WTC11 (cell line): ENCODE results near the gene RAB3GAP1. TPM values are rescaled to one million over a fixed set of nuclear protein-coding genes. Genes with fewer than 3 reads are reported as not detected.

Source experiments
- ATAC-seq: fragments of 200-7000 bp; cut with Tn5 transposase; 2 replicates; pipeline ENCODE4 v1.10.0; 2021; ENCODE audit warnings: mild to moderate bottlenecking, moderate library complexity
- CTCF ChIA-PET: fragments of 300-600 bp; sonication (Branson Sonifier 250); formaldehyde crosslinking; loops from one replicate; lab custom pipeline; 2021; ENCODE audit warnings: antibody characterized with exemption; lab: Charles Lee
- POLR2A ChIA-PET: fragments of 350-600 bp; sonication (Branson Sonifier 250); formaldehyde crosslinking; loops from one replicate; lab custom pipeline; 2021; ENCODE audit warnings: antibody characterized with exemption; lab: Charles Lee
- DNase-seq: peaks from one replicate; pipeline ENCODE4 v3.0.0; 2021; ENCODE audit warnings: low spot score
- H3K27ac Mint-ChIP-seq: 2 replicates; pipeline ENCODE4 v1.8.0; 2021; ENCODE audit warnings: mixed read lengths
- H3K27me3 Mint-ChIP-seq: 2 replicates; pipeline ENCODE4 v1.8.0; 2021; ENCODE audit warnings: low read depth, mild to moderate bottlenecking, moderate library complexity, mixed read lengths
- H3K36me3 Mint-ChIP-seq: 2 replicates; pipeline ENCODE4 v1.8.0; 2021; ENCODE audit warnings: mixed read lengths
- H3K4me1 Mint-ChIP-seq: 2 replicates; pipeline ENCODE4 v1.8.0; 2022; ENCODE audit warnings: mixed read lengths
- H3K4me3 Mint-ChIP-seq: 2 replicates; pipeline ENCODE4 v1.8.0; 2021; ENCODE audit warnings: mild to moderate bottlenecking, moderate library complexity, mixed read lengths
- H3K9me3 Mint-ChIP-seq: 2 replicates; pipeline ENCODE4 v1.8.0; 2021; ENCODE audit warnings: mixed read lengths
- ATF1 ChIP-seq: sonication (generic); formaldehyde crosslinking; IDR thresholded peaks from 2 replicates; pipeline ENCODE4 v1.8.1; 2023; ENCODE audit warnings: mild to moderate bottlenecking, moderate library complexity, missing genetic modification reagents
- CREB1 ChIP-seq: sonication (generic); formaldehyde crosslinking; IDR thresholded peaks from 2 replicates; pipeline ENCODE4 v1.8.0; 2023; ENCODE audit warnings: mild to moderate bottlenecking, missing genetic modification reagents
- ELF4 ChIP-seq: sonication (generic); formaldehyde crosslinking; IDR thresholded peaks from 2 replicates; pipeline ENCODE4 v1.8.1; 2022; ENCODE audit warnings: low read depth, mild to moderate bottlenecking, moderate library complexity, missing genetic modification reagents
- FOXJ3 ChIP-seq: sonication (generic); formaldehyde crosslinking; IDR thresholded peaks from 2 replicates; pipeline ENCODE4 v1.9.0; 2021; ENCODE audit warnings: missing genetic modification reagents, mild to moderate bottlenecking, borderline replicate concordance
- GABPB1 ChIP-seq: sonication (generic); formaldehyde crosslinking; IDR thresholded peaks from 2 replicates; pipeline ENCODE4 v1.8.1; 2023; ENCODE audit warnings: mild to moderate bottlenecking, missing genetic modification reagents
- IRF2 ChIP-seq: sonication (generic); formaldehyde crosslinking; IDR thresholded peaks from 2 replicates; pipeline ENCODE4 v1.8.0; 2022; ENCODE audit warnings: low read depth, missing genetic modification reagents, borderline replicate concordance
- SMAD3 ChIP-seq: sonication (generic); formaldehyde crosslinking; IDR thresholded peaks from 2 replicates; pipeline ENCODE4 v1.8.0; 2022; ENCODE audit warnings: missing genetic modification reagents, mild to moderate bottlenecking, borderline replicate concordance
- TEAD1 ChIP-seq: sonication (generic); formaldehyde crosslinking; IDR thresholded peaks from 2 replicates; pipeline ENCODE4 v1.8.0; 2022; ENCODE audit warnings: mild to moderate bottlenecking, missing genetic modification reagents
- TEAD4 ChIP-seq: sonication (generic); formaldehyde crosslinking; IDR thresholded peaks from 2 replicates; pipeline ENCODE4 v1.8.0; 2022; ENCODE audit warnings: mild to moderate bottlenecking, missing genetic modification reagents
- ZNF121 ChIP-seq: sonication (generic); formaldehyde crosslinking; IDR thresholded peaks from 2 replicates; pipeline ENCODE4 v1.8.0; 2023; ENCODE audit warnings: missing genetic modification reagents
- ZNF138 ChIP-seq: sonication (generic); formaldehyde crosslinking; conservative IDR thresholded peaks from 2 replicates; pipeline ENCODE4 v1.8.1; 2022; ENCODE audit warnings: mild to moderate bottlenecking, moderate library complexity, missing genetic modification reagents
- ZNF425 ChIP-seq: fragments of 250-450 bp; sonication (Bioruptor Pico); conservative IDR thresholded peaks from 2 replicates; pipeline ENCODE4 v1.9.0; 2021; ENCODE audit warnings: mild to moderate bottlenecking
- total RNA-seq: library from RNA; stranded (reverse); gene quantifications from 3 replicates; pipeline ENCODE4 v1.2.3, GENCODE V29; 2021
- TF ChIP-seq, protein P1 (sequence below): sonication (generic); formaldehyde crosslinking; IDR thresholded peaks from 2 replicates; pipeline ENCODE4 v1.8.1; 2023; ENCODE audit warnings: mild to moderate bottlenecking, moderate library complexity, missing genetic modification reagents
- TF ChIP-seq, protein P2 (sequence below): fragments of 200-600 bp; IDR thresholded peaks from 2 replicates; pipeline ENCODE4 v1.8.0; 2022; ENCODE audit warnings: antibody characterized with exemption
- TF ChIP-seq, protein P3 (sequence below): sonication (generic); formaldehyde crosslinking; conservative IDR thresholded peaks from 2 replicates; pipeline ENCODE4 v1.8.1; 2022; ENCODE audit warnings: mild to moderate bottlenecking, missing genetic modification reagents
- TF ChIP-seq, protein P4 (sequence below): sonication (generic); formaldehyde crosslinking; IDR thresholded peaks from 2 replicates; pipeline ENCODE4 v1.8.1; 2023; ENCODE audit warnings: mild to moderate bottlenecking, missing genetic modification reagents
- TF ChIP-seq, protein P5 (sequence below): sonication (generic); formaldehyde crosslinking; IDR thresholded peaks from 2 replicates; pipeline ENCODE4 v1.8.0; 2022; ENCODE audit warnings: mild to moderate bottlenecking, missing genetic modification reagents
- TF ChIP-seq, protein P6 (sequence below): fragments of 250-450 bp; sonication (Bioruptor Pico); IDR thresholded peaks from 2 replicates; pipeline ENCODE4 v1.9.0; 2021; ENCODE audit warnings: moderate library complexity, mild to moderate bottlenecking, inconsistent platforms, borderline replicate concordance
- TF ChIP-seq, protein P7 (sequence below): sonication (generic); formaldehyde crosslinking; IDR thresholded peaks from 2 replicates; pipeline ENCODE4 v1.8.1; 2023; ENCODE audit warnings: mild to moderate bottlenecking, missing genetic modification reagents, borderline replicate concordance

The RAB3GAP1 gene
- total RNA-seq, 1 experiment from 2014 or later, result 27.6 TPM

- TF ChIP-seq, protein P1, sequence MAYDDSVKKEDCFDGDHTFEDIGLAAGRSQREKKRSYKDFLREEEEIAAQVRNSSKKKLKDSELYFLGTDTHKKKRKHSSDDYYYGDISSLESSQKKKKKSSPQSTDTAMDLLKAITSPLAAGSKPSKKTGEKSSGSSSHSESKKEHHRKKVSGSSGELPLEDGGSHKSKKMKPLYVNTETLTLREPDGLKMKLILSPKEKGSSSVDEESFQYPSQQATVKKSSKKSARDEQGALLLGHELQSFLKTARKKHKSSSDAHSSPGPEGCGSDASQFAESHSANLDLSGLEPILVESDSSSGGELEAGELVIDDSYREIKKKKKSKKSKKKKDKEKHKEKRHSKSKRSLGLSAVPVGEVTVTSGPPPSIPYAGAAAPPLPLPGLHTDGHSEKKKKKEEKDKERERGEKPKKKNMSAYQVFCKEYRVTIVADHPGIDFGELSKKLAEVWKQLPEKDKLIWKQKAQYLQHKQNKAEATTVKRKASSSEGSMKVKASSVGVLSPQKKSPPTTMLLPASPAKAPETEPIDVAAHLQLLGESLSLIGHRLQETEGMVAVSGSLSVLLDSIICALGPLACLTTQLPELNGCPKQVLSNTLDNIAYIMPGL (CRISPR knock-in tag), result no peak
- no peak for TF ChIP-seq GABPB1 (CRISPR knock-in tag)
- no peak for TF ChIP-seq ZNF138
- TF ChIP-seq TEAD4, result no peak
- TF ChIP-seq TEAD1 (CRISPR knock-in tag), result no peak
- TF ChIP-seq, protein P2, sequence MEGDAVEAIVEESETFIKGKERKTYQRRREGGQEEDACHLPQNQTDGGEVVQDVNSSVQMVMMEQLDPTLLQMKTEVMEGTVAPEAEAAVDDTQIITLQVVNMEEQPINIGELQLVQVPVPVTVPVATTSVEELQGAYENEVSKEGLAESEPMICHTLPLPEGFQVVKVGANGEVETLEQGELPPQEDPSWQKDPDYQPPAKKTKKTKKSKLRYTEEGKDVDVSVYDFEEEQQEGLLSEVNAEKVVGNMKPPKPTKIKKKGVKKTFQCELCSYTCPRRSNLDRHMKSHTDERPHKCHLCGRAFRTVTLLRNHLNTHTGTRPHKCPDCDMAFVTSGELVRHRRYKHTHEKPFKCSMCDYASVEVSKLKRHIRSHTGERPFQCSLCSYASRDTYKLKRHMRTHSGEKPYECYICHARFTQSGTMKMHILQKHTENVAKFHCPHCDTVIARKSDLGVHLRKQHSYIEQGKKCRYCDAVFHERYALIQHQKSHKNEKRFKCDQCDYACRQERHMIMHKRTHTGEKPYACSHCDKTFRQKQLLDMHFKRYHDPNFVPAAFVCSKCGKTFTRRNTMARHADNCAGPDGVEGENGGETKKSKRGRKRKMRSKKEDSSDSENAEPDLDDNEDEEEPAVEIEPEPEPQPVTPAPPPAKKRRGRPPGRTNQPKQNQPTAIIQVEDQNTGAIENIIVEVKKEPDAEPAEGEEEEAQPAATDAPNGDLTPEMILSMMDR, result no peak
- TF ChIP-seq, all 79 proteins: peak for 0
Observed at GRCh38 chr2:135050684-135051083, 1.4 kb upstream of the RAB3GAP1 start (continued).

- POLR2A ChIA-PET, result no interaction called here
- ATAC-seq, result no peak; the same call in 1 of the 2 replicates
- TF ChIP-seq, protein P3, sequence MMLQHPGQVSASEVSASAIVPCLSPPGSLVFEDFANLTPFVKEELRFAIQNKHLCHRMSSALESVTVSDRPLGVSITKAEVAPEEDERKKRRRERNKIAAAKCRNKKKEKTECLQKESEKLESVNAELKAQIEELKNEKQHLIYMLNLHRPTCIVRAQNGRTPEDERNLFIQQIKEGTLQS, result no peak
- TF ChIP-seq ZNF425 (CRISPR knock-in tag) (no peak), ATF1 (CRISPR knock-in tag) (no peak), ELF4 (CRISPR knock-in tag) (no peak), ZNF121 (CRISPR knock-in tag) (no peak), CREB1 (CRISPR knock-in tag) (no peak), IRF2 (CRISPR knock-in tag) (no peak), SMAD3 (CRISPR knock-in tag) (no peak), FOXJ3 (no peak)
- TF ChIP-seq, protein P4, sequence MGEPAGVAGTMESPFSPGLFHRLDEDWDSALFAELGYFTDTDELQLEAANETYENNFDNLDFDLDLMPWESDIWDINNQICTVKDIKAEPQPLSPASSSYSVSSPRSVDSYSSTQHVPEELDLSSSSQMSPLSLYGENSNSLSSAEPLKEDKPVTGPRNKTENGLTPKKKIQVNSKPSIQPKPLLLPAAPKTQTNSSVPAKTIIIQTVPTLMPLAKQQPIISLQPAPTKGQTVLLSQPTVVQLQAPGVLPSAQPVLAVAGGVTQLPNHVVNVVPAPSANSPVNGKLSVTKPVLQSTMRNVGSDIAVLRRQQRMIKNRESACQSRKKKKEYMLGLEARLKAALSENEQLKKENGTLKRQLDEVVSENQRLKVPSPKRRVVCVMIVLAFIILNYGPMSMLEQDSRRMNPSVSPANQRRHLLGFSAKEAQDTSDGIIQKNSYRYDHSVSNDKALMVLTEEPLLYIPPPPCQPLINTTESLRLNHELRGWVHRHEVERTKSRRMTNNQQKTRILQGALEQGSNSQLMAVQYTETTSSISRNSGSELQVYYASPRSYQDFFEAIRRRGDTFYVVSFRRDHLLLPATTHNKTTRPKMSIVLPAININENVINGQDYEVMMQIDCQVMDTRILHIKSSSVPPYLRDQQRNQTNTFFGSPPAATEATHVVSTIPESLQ (CRISPR knock-in tag), result no peak
- TF ChIP-seq, protein P5, sequence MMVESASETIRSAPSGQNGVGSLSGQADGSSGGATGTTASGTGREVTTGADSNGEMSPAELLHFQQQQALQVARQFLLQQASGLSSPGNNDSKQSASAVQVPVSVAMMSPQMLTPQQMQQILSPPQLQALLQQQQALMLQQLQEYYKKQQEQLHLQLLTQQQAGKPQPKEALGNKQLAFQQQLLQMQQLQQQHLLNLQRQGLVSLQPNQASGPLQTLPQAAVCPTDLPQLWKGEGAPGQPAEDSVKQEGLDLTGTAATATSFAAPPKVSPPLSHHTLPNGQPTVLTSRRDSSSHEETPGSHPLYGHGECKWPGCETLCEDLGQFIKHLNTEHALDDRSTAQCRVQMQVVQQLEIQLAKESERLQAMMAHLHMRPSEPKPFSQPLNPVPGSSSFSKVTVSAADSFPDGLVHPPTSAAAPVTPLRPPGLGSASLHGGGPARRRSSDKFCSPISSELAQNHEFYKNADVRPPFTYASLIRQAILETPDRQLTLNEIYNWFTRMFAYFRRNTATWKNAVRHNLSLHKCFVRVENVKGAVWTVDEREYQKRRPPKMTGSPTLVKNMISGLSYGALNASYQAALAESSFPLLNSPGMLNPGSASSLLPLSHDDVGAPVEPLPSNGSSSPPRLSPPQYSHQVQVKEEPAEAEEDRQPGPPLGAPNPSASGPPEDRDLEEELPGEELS, result no peak
- TF ChIP-seq, protein P1 (CRISPR knock-in tag), result no peak
- TF ChIP-seq, protein P6, sequence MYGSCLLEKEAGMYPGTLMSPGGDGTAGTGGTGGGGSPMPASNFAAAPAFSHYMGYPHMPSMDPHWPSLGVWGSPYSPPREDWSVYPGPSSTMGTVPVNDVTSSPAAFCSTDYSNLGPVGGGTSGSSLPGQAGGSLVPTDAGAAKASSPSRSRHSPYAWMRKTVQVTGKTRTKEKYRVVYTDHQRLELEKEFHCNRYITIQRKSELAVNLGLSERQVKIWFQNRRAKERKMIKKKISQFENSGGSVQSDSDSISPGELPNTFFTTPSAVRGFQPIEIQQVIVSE (CRISPR knock-in tag), result no peak
- TF ChIP-seq, protein P7, sequence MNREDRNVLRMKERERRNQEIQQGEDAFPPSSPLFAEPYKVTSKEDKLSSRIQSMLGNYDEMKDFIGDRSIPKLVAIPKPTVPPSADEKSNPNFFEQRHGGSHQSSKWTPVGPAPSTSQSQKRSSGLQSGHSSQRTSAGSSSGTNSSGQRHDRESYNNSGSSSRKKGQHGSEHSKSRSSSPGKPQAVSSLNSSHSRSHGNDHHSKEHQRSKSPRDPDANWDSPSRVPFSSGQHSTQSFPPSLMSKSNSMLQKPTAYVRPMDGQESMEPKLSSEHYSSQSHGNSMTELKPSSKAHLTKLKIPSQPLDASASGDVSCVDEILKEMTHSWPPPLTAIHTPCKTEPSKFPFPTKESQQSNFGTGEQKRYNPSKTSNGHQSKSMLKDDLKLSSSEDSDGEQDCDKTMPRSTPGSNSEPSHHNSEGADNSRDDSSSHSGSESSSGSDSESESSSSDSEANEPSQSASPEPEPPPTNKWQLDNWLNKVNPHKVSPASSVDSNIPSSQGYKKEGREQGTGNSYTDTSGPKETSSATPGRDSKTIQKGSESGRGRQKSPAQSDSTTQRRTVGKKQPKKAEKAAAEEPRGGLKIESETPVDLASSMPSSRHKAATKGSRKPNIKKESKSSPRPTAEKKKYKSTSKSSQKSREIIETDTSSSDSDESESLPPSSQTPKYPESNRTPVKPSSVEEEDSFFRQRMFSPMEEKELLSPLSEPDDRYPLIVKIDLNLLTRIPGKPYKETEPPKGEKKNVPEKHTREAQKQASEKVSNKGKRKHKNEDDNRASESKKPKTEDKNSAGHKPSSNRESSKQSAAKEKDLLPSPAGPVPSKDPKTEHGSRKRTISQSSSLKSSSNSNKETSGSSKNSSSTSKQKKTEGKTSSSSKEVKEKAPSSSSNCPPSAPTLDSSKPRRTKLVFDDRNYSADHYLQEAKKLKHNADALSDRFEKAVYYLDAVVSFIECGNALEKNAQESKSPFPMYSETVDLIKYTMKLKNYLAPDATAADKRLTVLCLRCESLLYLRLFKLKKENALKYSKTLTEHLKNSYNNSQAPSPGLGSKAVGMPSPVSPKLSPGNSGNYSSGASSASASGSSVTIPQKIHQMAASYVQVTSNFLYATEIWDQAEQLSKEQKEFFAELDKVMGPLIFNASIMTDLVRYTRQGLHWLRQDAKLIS (CRISPR knock-in tag), result no peak
Observed at GRCh38 chr2:135052997-135053474, 944 bp downstream of the RAB3GAP1 start.

More at GRCh38 chr2:135052997-135053474, 944 bp downstream of the RAB3GAP1 start:
- DNase-seq, result no peak
- CTCF ChIA-PET, result interaction anchor here (2.3 to 2.5 kb wide), 2 partner anchors 10 to 49 kb away, joined by 7 to 13 read pairs; no protein-coding TSS in a partner anchor
- Mint-ChIP-seq H3K27me3 (no peaks in the 10 kb centered on the region), H3K27ac (0 out of 2 replicates have a peak overlapping the region, but pooled peaks have one; percentile 30), H3K9me3 (no peaks in the 10 kb centered on the region), H3K4me1 (peaks cover 15% of the 10 kb centered on the region), H3K4me3 (peak overlapping the region; percentile 95), H3K36me3 (peaks cover 5% of the 10 kb centered on the region; the same call in 1 of the 2 replicates)
